BJ (cell line): ENCODE data around the gene ESYT2. TPM values are rescaled to one million over a fixed set of nuclear protein-coding genes. Genes with fewer than 3 reads are reported as not detected.

Experiments used
- CTCF ChIA-PET: fragments of 350-600 bp; formaldehyde crosslinking; extraction: SDS; loops from one replicate; lab custom pipeline; 2021; ENCODE audit warnings: antibody characterized with exemption, inconsistent platforms; lab: Yijun Ruan, JAX
- POLR2A ChIA-PET: fragments of 300-600 bp; sonication (Branson Sonifier 250); formaldehyde crosslinking; extraction: SDS; loops from one replicate; lab custom pipeline; 2021; ENCODE audit warnings: antibody characterized with exemption; lab: Charles Lee
- DNase-seq: peaks from one replicate; pipeline ENCODE4 v3.0.0-alpha.2; 2011; ENCODE audit warnings: low read depth
- H3K27me3 ChIP-seq: 2 replicates; pipeline ENCODE4 v1.6.0; 2011; ENCODE audit warnings: low read length; ENCODE audit not compliant: control insufficient read depth, insufficient read depth
- H3K36me3 ChIP-seq: 2 replicates; pipeline ENCODE4 v1.5.1; 2011; ENCODE audit warnings: low read length; ENCODE audit not compliant: control insufficient read depth, insufficient read depth
- H3K4me3 ChIP-seq: 2 replicates; pipeline ENCODE4 v1.5.1; 2011; ENCODE audit warnings: low read depth, mild to moderate bottlenecking, control low read depth, low read length
- polyA plus RNA-seq: library from polyadenylated mRNA; depleted of rRNA; stranded (reverse); fragments of >200 nt; gene quantifications from 2 replicates; pipeline ENCODE4 v1.2.3, GENCODE V29; 2011
- TF ChIP-seq, protein P1 (sequence below): IDR thresholded peaks from 2 replicates; pipeline ENCODE4 v1.5.1; 2011; ENCODE audit warnings: low read depth, mild to moderate bottlenecking, control low read depth, inconsistent platforms, low read length, moderate library complexity; ENCODE audit not compliant: insufficient read depth

The ESYT2 gene
- polyA plus RNA-seq, 1 experiment, result 49.2 TPM

DNA sequence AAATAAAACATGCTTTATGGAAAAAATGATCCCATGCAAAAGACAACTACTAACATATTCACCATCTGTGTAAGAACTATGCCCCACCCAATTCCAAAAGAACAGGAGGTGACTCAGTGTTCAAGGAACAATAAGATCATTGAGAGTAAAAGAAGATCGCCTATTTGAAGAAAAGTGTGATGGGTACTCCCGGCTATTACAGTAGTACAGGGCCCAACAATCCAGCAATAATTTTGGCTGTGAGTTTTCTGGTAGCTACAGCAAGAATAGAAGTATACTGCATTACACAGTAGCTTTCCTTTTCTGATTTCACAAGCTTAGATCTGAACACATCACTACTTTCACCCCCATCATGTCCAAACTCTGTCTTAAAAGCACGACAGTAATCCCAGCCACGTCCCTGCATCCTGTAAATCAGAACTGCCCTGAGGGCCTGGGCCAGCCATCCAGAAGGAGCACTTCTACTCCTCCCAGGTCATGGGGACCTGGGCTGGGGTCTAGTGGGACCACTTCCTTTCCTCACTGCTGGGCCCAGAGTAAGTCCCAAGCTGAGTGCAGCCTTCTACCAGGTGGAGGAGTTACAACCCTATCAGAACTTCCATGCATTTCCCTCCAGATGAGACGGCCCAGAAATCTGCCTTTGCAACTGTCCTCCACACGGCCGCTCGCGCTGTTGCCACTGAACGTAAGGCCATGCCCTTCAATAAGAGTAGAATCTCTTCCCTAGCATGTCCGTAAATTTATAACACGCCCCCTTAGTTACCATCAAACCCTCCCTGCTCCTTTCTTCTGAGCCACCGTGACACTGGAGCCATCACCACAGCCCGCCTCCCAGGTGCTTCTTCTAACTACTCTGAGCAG, 7.9 kb downstream of the ESYT2 start:
- POLR2A ChIA-PET, result no interaction called here
- Histone ChIP-seq H3K4me3 (no peak overlapping the region), H3K27me3 (no peaks in the 10 kb centered on the region), H3K36me3 (no peaks in the 10 kb centered on the region)
- TF ChIP-seq, protein P1, sequence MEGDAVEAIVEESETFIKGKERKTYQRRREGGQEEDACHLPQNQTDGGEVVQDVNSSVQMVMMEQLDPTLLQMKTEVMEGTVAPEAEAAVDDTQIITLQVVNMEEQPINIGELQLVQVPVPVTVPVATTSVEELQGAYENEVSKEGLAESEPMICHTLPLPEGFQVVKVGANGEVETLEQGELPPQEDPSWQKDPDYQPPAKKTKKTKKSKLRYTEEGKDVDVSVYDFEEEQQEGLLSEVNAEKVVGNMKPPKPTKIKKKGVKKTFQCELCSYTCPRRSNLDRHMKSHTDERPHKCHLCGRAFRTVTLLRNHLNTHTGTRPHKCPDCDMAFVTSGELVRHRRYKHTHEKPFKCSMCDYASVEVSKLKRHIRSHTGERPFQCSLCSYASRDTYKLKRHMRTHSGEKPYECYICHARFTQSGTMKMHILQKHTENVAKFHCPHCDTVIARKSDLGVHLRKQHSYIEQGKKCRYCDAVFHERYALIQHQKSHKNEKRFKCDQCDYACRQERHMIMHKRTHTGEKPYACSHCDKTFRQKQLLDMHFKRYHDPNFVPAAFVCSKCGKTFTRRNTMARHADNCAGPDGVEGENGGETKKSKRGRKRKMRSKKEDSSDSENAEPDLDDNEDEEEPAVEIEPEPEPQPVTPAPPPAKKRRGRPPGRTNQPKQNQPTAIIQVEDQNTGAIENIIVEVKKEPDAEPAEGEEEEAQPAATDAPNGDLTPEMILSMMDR, result no peak
- no peak for DNase-seq
- CTCF ChIA-PET, result interaction anchor here (1.0 kb wide), 1 partner anchor 12 kb away, joined by 3 read pairs; no protein-coding TSS in a partner anchor

DNA sequence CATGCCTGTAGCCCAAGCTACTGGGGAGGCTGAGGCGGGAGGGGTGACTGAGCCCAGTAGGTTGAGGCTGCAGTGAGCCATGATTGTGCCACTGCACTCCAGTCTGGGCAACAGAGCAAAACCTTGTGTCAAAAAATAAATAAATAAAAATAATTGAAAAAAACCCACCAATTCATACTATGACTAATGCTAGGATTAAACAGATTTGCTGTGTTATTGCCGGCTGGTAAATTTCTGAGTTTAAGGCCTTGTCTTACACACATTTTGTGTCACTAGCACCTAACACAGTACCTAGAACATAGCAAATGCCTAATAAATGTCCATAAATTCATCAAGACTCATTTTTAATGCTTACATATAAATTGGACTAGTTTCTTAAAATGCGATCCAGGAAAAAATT, 8.7 kb downstream of the ESYT2 start:
- POLR2A ChIA-PET, result no interaction called here
- DNase-seq, result no peak
- CTCF ChIA-PET, result interaction anchor here (1.0 kb wide), 1 partner anchor 12 kb away, joined by 3 read pairs; no protein-coding TSS in a partner anchor
- no peak overlapping the region for H3K4me3 ChIP-seq
- H3K36me3 ChIP-seq, result no peaks in the 10 kb centered on the region
- TF ChIP-seq, protein P1, result no peak
- no peaks in the 10 kb centered on the region for H3K27me3 ChIP-seq

DNA sequence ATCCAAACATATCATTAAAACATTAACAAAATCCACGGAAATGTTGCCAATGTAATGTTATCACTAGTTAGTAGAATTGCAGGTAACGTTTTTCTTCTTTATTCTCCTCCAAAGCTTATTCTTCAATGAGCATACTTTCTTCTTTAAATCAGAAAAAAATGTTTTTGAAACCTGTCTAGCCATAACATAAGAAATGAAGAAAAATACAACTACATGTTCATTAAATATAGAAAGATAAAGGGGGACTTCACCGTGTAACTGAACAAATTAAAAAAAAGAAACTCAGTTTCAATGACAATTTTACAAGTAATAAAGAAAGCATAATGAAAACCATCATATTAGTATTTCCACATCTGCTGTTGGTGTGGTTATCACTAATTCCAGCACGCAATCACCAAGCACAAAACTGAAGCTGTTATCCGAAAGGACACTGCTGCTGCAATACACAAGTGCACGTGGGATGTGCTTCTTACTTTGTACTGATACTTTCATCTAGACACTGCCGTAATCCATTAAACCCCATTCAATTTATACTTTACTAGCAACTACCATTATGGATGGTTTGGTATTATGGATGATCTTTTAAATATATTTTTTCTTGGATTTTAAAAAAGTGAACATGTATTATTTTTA, 9.6 kb downstream of the ESYT2 start:
- no peak for DNase-seq
- no peak overlapping the region for H3K4me3 ChIP-seq
- POLR2A ChIA-PET, result interaction anchor here (1.0 kb wide), 1 partner anchor 44 kb away, joined by 3 read pairs; no protein-coding TSS in a partner anchor
- no peaks in the 10 kb centered on the region for H3K36me3 ChIP-seq
- TF ChIP-seq, protein P1, result no peak
- CTCF ChIA-PET, result no interaction called here
- H3K27me3 ChIP-seq, result no peaks in the 10 kb centered on the region

DNA sequence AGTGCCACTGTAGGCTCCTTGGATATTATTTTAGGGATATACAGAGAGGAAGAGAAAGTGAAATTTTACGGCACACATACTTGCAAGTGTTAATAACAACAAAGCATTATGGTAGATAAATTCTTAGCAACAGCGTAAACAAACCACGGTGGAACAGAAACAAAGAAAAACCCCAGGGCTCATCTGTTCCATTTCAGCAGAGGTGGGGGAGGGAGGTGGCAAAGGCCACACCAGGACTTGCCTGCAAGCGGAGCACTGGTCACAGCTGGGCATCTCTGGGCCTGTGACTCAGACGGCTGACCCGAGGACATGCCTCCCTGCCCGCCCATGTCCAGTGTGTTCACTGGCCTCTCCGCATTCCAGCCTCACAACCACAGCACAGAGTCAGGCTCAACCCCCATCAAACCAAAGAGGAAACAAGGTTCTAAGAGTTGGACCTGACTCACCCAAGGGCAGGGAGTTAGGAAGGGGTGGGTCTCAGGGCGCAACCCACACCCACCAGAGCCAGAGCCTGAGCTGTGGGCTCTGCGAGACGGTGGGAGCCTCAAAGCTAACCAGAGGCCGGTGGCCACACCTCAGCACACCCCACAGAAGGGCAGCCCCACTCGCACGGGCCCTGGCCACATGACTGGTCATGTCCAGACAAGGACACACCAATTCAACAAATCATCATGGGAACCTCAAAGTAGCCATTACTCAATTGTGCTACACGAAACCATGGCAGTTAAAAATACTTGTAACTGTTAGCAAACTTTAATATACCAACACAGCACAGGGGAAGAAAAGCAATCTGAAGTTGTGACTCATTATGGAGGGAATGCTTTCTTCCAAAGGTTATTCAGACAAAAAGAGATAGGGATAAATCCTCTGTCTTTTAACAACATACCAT, 10.7 kb downstream of the ESYT2 start:
- ChIA-PET CTCF (interaction anchor here (0.8 kb wide), 2 partner anchors 9 to 11 kb away, joined by 3 read pairs; no protein-coding TSS in a partner anchor), POLR2A (interaction anchor here (1.0 kb wide), 1 partner anchor 45 kb away, joined by 3 read pairs; no protein-coding TSS in a partner anchor)
- Histone ChIP-seq H3K36me3 (no peaks in the 10 kb centered on the region), H3K4me3 (peak overlapping the region; percentile 23), H3K27me3 (no peaks in the 10 kb centered on the region)
- peak; percentile 92 for DNase-seq
- TF ChIP-seq, protein P1, result 0 out of 2 replicates have a peak, but pooled peaks have one; percentile 12
